ENCODE results near the gene GSDMA. TPM values are rescaled to one million over a fixed set of nuclear protein-coding genes. Genes with fewer than 3 reads are reported as not detected.

GSDMA gene
- total RNA-seq, 4 donors from 2014 or later, result 0.16 to 0.26 TPM; not detected in 2

GRCh38 chr17:39928858-39929645 lies 33.8 kb upstream of the GSDMA start:
- ATAC-seq, result peak; percentile 85 to 87

GRCh38 chr17:39929646-39930407 lies 33.0 kb upstream of the GSDMA start:
- H3K9me3 ChIP-seq, result no peaks in the 10 kb centered on the region
- peaks cover 46 to 48% of the 10 kb centered on the region in 2 donors for H3K4me1 ChIP-seq
- in situ Hi-C loops (cut with MboI; ENCODE audit: low sequenced_read_pairs in 4 of 4), result no loop called here
- no peaks in the 10 kb centered on the region for H3K27me3 ChIP-seq
- no peak overlapping the region for H3K4me3 ChIP-seq
- intact Hi-C loops (cut with DNase I; ENCODE audit: low total_unique reads), result loop anchor here (1.0 to 5.0 kb wide), 3 partner anchors 22 to 253 kb away; no protein-coding TSS in a partner anchor
- H3K27ac ChIP-seq, result peak overlapping the region; percentile 90 to 99 (median 96)
- no peaks in the 10 kb centered on the region for H3K36me3 ChIP-seq
- ATAC-seq (no peak), DNase-seq (no peak)
- TF ChIP-seq POLR2A (IDR thresholded peaks at IDR 0.05) (no peak), CTCF (IDR thresholded peaks at IDR 0.05 in 4 of 5, conservative IDR thresholded peaks at IDR 0.05 in 1 of 5) (no peak)

More at GRCh38 chr17:39928858-39929645, 33.8 kb upstream of the GSDMA start:
- intact Hi-C loops (cut with DNase I; ENCODE audit: low total_unique reads) (loop anchor here (1.0 to 5.0 kb wide), 3 partner anchors 23 to 252 kb away; no protein-coding TSS in a partner anchor), in situ Hi-C loops (cut with MboI; ENCODE audit: low sequenced_read_pairs in 4 of 4) (no loop called here)
- DNase-seq, result no peak
- peak overlapping the region; percentile 90 to 99 (median 96) for H3K27ac ChIP-seq
- peaks cover 40 to 51% of the 10 kb centered on the region in 2 donors for H3K4me1 ChIP-seq
- H3K36me3 ChIP-seq, result no peaks in the 10 kb centered on the region
- no peaks in the 10 kb centered on the region for H3K27me3 ChIP-seq
- H3K9me3 ChIP-seq, result no peaks in the 10 kb centered on the region
- TF ChIP-seq POLR2A (IDR thresholded peaks at IDR 0.05) (peak in 1 of 2 donors; percentile 21), CTCF (IDR thresholded peaks at IDR 0.05 in 4 of 5, conservative IDR thresholded peaks at IDR 0.05 in 1 of 5) (no peak)
- H3K4me3 ChIP-seq, result peak overlapping the region; percentile 96 to 99 (median 98)

GRCh38 chr17:39933912-39934311 lies 28.9 kb upstream of the GSDMA start:
- peak overlapping the region; percentile 60 to 70 (median 67) for H3K27ac ChIP-seq
- peak in 1 of 2 donors; percentile 50 for DNase-seq
- TF ChIP-seq POLR2A (IDR thresholded peaks at IDR 0.05), result no peak

GRCh38 chr17:39934324-39934723 lies 28.5 kb upstream of the GSDMA start:
- DNase-seq (no peak), ATAC-seq (no peak)
- no peak overlapping the region for H3K4me3 ChIP-seq
- H3K27me3 ChIP-seq, result no peaks in the 10 kb centered on the region
- intact Hi-C loops (cut with DNase I; ENCODE audit: low total_unique reads) (no loop called here), in situ Hi-C loops (cut with MboI; ENCODE audit: low sequenced_read_pairs in 4 of 4) (no loop called here)
- TF ChIP-seq CTCF (IDR thresholded peaks at IDR 0.05 in 4 of 5, conservative IDR thresholded peaks at IDR 0.05 in 1 of 5), result no peak
- no peak for TF ChIP-seq POLR2A (IDR thresholded peaks at IDR 0.05)
- H3K36me3 ChIP-seq, result no peaks in the 10 kb centered on the region
- H3K9me3 ChIP-seq, result no peaks in the 10 kb centered on the region
- peak overlapping the region; percentile 60 to 70 (median 67) for H3K27ac ChIP-seq
- H3K4me1 ChIP-seq, result peaks cover 16 to 27% of the 10 kb centered on the region in 2 donors

More at GRCh38 chr17:39933912-39934311, 28.9 kb upstream of the GSDMA start:
- ATAC-seq, result peak; percentile 31 to 42
- in situ Hi-C loops (cut with MboI; ENCODE audit: low sequenced_read_pairs in 4 of 4) (no loop called here), intact Hi-C loops (cut with DNase I; ENCODE audit: low total_unique reads) (no loop called here)
- no peaks in the 10 kb centered on the region for H3K9me3 ChIP-seq
- H3K4me1 ChIP-seq, result peaks cover 19 to 29% of the 10 kb centered on the region in 2 donors
- H3K27me3 ChIP-seq, result no peaks in the 10 kb centered on the region
- H3K36me3 ChIP-seq, result no peaks in the 10 kb centered on the region
- H3K4me3 ChIP-seq, result no peak overlapping the region

- DNase-seq, result no peak
- Histone ChIP-seq H3K27me3 (no peaks in the 10 kb centered on the region), H3K27ac (peak overlapping the region in 1 of 4 donors; percentile 59), H3K4me3 (no peak overlapping the region), H3K36me3 (no peaks in the 10 kb centered on the region), H3K4me1 (peaks cover 9 to 25% of the 10 kb centered on the region in 2 donors), H3K9me3 (no peaks in the 10 kb centered on the region)
- in situ Hi-C loops (cut with MboI; ENCODE audit: low sequenced_read_pairs in 4 of 4), result no loop called here
- intact Hi-C loops (cut with DNase I; ENCODE audit: low total_unique reads), result no loop called here
- peak; percentile 61 to 67 for ATAC-seq
- no peak for TF ChIP-seq CTCF (IDR thresholded peaks at IDR 0.05 in 4 of 5, conservative IDR thresholded peaks at IDR 0.05 in 1 of 5)
- no peak for TF ChIP-seq POLR2A (IDR thresholded peaks at IDR 0.05)
Measured at GRCh38 chr17:39935909-39936308, 26.9 kb upstream of the GSDMA start.
